GM12872 (cell line): ENCODE results near the gene PTER.

Source experiments
- CTCF ChIP-seq: IDR thresholded peaks from 3 replicates; pipeline ENCODE4 v1.5.1; 2011; ENCODE audit warnings: low read depth, mild to moderate bottlenecking, low read length, moderate library complexity; ENCODE audit not compliant: insufficient read depth

Gene PTER

GRCh38 chr10:16442914-16443313 is 6.1 kb downstream of the PTER start:
- TF ChIP-seq CTCF, result no peak

DNA sequence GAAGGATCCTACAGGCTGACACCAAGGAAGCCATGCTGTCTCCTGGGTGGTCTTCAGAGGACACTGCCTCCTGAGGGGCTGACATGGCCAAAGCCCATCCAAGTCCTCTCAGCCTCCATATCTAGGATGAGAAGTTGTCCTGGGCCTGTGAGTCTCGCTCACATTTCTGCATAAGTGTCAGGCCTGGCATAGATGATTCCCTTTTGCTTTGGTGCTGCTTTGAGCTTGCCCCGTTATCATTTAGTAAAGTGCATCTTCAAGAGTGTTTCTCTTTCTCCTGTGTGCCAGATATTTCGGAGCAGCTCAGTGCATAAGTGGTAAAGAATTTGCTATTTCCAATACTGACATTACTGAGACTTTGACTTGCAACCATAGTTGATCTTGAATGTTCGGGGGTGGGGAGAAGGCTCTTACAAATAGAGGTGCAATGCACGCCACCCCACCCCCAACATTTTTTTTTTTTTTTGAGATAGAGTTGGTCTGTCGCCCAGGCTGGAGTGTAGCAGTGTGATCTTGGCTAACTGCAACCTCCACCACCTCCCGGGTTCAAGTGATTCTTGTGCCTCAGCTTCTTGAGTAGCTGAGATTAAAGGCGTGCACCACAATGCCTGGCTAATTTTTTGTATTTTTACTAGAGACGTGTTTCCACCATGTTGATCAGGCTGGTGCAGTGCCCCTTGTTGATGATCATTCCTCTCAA is 9.1 kb downstream of the PTER start:
- no peak for TF ChIP-seq CTCF

GRCh38 chr10:16449454-16449853 is 12.6 kb downstream of the PTER start:
- no peak for TF ChIP-seq CTCF

- TF ChIP-seq CTCF, result no peak
Measured at GRCh38 chr10:16458166-16458955, 21.6 kb downstream of the PTER start.

DNA sequence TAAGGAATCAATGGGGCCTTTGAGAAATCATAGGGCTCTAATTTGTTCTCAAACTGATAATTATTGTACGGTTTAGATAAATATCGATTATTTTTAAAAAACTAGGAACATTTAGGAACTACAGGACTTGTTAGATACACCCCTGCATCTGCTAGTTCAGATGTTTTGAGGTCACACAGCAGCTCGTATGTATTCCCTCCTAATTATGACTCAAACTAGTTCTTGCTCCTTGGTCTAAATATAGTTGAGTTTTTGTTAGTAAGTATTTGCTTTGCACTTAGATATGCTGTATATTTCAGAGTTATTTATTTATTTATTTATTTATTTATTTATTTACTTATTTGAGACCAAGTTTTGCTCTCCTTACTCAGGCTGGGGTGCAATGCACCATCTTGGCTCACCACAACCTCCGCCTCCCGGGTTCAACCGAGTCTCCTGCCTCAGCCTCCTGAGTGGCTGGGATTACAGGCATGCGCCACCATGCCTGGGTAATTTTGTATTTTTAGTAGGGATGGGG is 22.7 kb downstream of the PTER start:
- no peak for TF ChIP-seq CTCF

GRCh38 chr10:16466001-16466400 is 29.2 kb downstream of the PTER start:
- no peak for TF ChIP-seq CTCF

GRCh38 chr10:16470747-16471146 is 33.9 kb downstream of the PTER start:
- no peak for TF ChIP-seq CTCF
